CD8-positive, alpha-beta memory T cell (primary cell): ENCODE measurements around the gene CEP83. TPM values are rescaled to one million over a fixed set of nuclear protein-coding genes. Genes with fewer than 3 reads are reported as not detected.

ENCODE experiments used
- CTCF ChIA-PET: fragments of 350-600 bp; sonication (Branson Sonifier 250); formaldehyde crosslinking; loops from one replicate; lab custom pipeline; 2021; ENCODE audit warnings: antibody characterized with exemption; lab: Charles Lee
- POLR2A ChIA-PET: fragments of 350-600 bp; sonication (Branson Sonifier 250); formaldehyde crosslinking; loops from one replicate; lab custom pipeline; 2021; ENCODE audit warnings: antibody characterized with exemption; lab: Charles Lee
- DNase-seq, 5 donors: peaks; one replicate each; pipeline versions ENCODE4 v3.0.0 to v3.0.0-alpha.2; 2020 to 2022; ENCODE audit warnings: mixed read lengths in 1 of 5
- H3K27ac ChIP-seq: one replicate; pipeline ENCODE4 v1.7.0; 2013; ENCODE audit warnings: low read depth, mild to moderate bottlenecking, low read length, moderate library complexity
- H3K27me3 ChIP-seq: 2 replicates; pipeline ENCODE4 v1.7.0; 2013; ENCODE audit warnings: low read length, mild to moderate bottlenecking; ENCODE audit not compliant: insufficient read depth, poor library complexity, severe bottlenecking
- H3K36me3 ChIP-seq: 2 replicates; pipeline ENCODE4 v1.7.0; 2013; ENCODE audit warnings: mild to moderate bottlenecking, low read length, moderate library complexity; ENCODE audit not compliant: insufficient read depth
- H3K4me1 ChIP-seq: 2 replicates; pipeline ENCODE4 v1.7.0; 2013; ENCODE audit warnings: mild to moderate bottlenecking, low read length, moderate library complexity; ENCODE audit not compliant: insufficient read depth
- H3K4me3 ChIP-seq: 2 replicates; pipeline ENCODE4 v1.7.0; 2013; ENCODE audit warnings: mild to moderate bottlenecking, low read length
- H3K9me3 ChIP-seq: 2 replicates; pipeline ENCODE4 v1.7.0; 2013; ENCODE audit warnings: mild to moderate bottlenecking, low read length
- H3K27ac Mint-ChIP-seq, 8 donors: one replicate each; pipeline ENCODE4 v1.8.0; 2020 to 2021; ENCODE audit warnings: mixed read lengths in 8 of 8, mild to moderate bottlenecking in 6 of 8, inconsistent platforms in 3 of 8, moderate library complexity in 3 of 8
- H3K27me3 Mint-ChIP-seq, 2 donors: one replicate each; pipeline ENCODE4 v1.8.0; 2020 to 2021; ENCODE audit warnings: mixed read lengths in 2 of 2, mild to moderate bottlenecking in 1 of 2, moderate library complexity in 1 of 2
- H3K36me3 Mint-ChIP-seq, 3 donors: one replicate each; pipeline ENCODE4 v1.8.0; 2020 to 2021; ENCODE audit warnings: mixed read lengths in 3 of 3, inconsistent platforms in 1 of 3, mild to moderate bottlenecking in 1 of 3
- H3K4me1 Mint-ChIP-seq, 3 donors: one replicate each; pipeline ENCODE4 v1.8.0; 2020 to 2021; ENCODE audit warnings: mixed read lengths in 3 of 3, inconsistent platforms in 1 of 3, mild to moderate bottlenecking in 1 of 3
- H3K4me3 Mint-ChIP-seq, 7 donors: one replicate each; pipeline ENCODE4 v1.8.0; 2020 to 2021; ENCODE audit warnings: mixed read lengths in 7 of 7, mild to moderate bottlenecking in 6 of 7, moderate library complexity in 4 of 7, inconsistent platforms in 2 of 7
- H3K9me3 Mint-ChIP-seq, 5 donors: one replicate each; pipeline ENCODE4 v1.8.0; 2020 to 2022; ENCODE audit warnings: mixed read lengths in 5 of 5, mild to moderate bottlenecking in 3 of 5, moderate library complexity in 2 of 5, inconsistent platforms in 1 of 5
- polyA plus RNA-seq: library from polyadenylated mRNA; unstranded; fragments of 300-500 nt; fragmentation: Illumina TruSeq; gene quantifications from one replicate; pipeline ENCODE4 v1.2.3, GENCODE V29; 2021
- total RNA-seq, 2 experiments: library from RNA; stranded (reverse); gene quantifications; one replicate each; pipeline ENCODE4 v1.2.3, GENCODE V29; 2021

Gene CEP83
- total and polyA plus RNA-seq, 3 experiments from 2014 or later = 5.2 to 25.8 (median 25.7) TPM

GRCh38 chr12:94258593-94258992 is 201.1 kb downstream of the CEP83 start:
- H3K27me3 ChIP-seq = no peaks in the 10 kb centered on the region

More at GRCh38 chr12:94258593-94258992, 201.1 kb downstream of the CEP83 start:
- H3K36me3 Mint-ChIP-seq = peaks cover 5 to 40% (median 8%) of the 10 kb centered on the region in 3 donors
- H3K9me3 Mint-ChIP-seq = no peaks in the 10 kb centered on the region
- no peak overlapping the region for H3K4me3 ChIP-seq
- H3K4me1 Mint-ChIP-seq = peaks cover 19 to 25% (median 20%) of the 10 kb centered on the region in 3 donors
- no peak overlapping the region for H3K4me3 Mint-ChIP-seq
- H3K27me3 Mint-ChIP-seq = peaks cover 0 to 7% of the 10 kb centered on the region in 2 donors
- POLR2A ChIA-PET = no interaction called here
- H3K27ac Mint-ChIP-seq = peak overlapping the region in 1 of 8 donors; percentile 15
- H3K9me3 ChIP-seq = no peaks in the 10 kb centered on the region
- peaks cover 19% of the 10 kb centered on the region for H3K4me1 ChIP-seq
- DNase-seq = no peak
- CTCF ChIA-PET = no interaction called here
- H3K36me3 ChIP-seq = peaks cover 6% of the 10 kb centered on the region
- H3K27ac ChIP-seq = no peak overlapping the region

Other genes starting within 250 kb of the CEP83 start
- gene TMCC3, start 190.7 kb upstream of the CEP83 start, total RNA-seq = under 1 TPM; 0.18 TPM
- 0.41 TPM for gene TMCC3, start 190.7 kb upstream of the CEP83 start, polyA plus RNA-seq